GM19193 (cell line): ENCODE data around the gene C1orf50.

Source experiments
- POLR2A ChIP-seq: IDR thresholded peaks from 4 replicates; pipeline ENCODE4 v1.6.1; 2011; ENCODE audit not compliant: insufficient read depth, insufficient read length; ENCODE audit errors: extremely low read depth

C1orf50 gene

DNA sequence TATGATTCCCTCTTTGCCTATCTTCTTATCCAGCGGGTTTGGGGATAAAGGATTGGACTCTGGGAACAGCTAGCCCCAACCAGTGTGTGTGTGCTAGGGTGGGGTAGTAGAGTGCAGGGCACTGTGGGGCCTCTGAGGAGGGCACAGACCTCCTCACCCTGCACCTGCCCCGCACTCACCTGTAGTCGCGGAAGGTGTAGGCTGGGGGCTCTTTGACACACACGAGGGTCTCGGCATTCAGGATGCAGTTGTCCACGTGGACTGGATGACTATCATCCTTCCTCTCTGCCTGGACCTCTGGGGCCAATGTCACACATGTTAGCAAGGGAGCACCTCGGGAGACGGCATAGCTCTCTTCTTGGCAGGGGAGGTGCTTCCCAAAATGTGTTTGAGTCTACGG is 19.0 kb upstream of the C1orf50 start:
- TF ChIP-seq POLR2A = no peak

DNA sequence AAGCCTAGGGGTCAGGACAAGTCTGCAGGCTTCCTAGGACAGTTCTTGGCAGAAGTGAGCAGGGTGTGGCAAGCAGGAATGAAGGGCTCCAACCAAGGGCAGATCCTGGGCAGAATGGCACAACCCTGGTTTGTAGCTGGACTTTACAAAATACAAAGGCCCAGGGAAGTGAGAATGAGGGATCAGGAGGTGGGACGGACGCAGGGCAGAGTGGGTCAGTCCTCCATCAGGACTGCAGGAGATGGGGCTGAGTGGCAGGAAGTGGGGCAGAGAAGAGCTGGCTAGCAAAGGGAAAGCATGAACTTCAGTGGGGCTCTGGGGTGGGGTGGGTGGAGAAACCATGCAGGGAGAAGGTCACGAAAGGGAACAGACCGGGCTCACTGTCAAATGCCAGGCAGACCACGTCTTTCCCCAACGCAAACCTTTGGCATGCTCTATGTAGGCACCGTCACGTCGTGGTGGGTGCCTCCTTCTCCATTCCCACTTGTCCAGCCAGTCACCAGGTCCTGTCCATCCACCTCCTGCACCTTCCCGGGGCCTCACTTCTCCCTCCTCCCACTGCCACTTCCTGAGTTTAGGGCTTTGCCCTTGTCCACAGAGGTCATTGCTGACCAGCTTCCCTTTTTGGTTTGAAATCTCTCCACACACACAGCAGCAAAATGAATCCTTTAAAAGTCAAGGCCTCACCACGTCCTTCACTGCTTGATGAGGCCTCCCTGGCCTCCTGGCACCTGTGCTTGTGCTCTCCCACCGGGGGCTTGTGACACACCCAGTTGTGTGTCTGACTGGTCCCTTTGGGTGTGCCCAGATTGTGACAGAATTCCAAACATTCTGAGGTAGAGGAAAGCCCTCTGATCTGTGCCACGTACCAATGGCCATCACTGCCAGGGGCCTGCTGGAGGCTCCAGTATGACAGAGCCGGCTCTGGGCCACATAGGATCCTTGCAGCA is 18.3 kb upstream of the C1orf50 start:
- no peak for TF ChIP-seq POLR2A

DNA sequence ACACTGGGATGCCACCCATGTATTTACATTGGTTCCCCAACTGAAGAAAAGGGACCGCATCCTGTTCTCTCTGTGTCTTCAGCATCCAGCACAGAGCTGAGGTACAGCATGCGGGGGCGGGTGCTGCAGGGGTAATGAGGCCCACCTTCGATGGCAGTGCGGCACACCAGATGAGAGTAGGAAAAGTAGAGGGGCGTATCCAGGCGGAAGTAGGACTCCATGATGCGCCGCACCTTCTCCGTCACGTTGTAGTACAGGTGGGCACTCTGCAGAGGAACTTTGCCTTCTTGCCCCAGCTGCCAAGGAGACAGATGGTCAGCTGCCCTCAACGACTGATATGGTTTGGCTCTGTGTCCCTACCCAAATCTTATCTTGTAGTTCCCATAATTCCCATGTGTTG is 17.0 kb upstream of the C1orf50 start:
- TF ChIP-seq POLR2A = no peak

DNA sequence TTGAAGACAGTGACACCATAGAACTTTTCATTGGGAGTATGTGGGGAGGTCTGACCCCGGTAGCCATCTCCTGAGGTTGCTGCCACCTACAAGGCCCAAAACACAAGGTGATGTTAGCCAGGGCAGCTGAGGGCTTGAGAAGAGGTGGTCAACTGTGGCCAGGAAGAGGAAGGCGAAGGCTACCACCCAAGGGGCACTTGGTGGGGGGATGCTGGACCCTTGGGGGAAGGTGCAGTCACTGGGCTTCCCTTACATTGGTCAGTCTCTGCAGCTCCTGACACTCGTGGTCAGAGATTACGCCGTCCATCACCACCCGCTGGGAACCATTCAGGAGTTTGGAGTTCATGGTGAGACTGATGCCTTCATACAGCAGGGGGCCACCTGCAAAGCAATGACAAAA is 14.8 kb upstream of the C1orf50 start:
- no peak for TF ChIP-seq POLR2A

DNA sequence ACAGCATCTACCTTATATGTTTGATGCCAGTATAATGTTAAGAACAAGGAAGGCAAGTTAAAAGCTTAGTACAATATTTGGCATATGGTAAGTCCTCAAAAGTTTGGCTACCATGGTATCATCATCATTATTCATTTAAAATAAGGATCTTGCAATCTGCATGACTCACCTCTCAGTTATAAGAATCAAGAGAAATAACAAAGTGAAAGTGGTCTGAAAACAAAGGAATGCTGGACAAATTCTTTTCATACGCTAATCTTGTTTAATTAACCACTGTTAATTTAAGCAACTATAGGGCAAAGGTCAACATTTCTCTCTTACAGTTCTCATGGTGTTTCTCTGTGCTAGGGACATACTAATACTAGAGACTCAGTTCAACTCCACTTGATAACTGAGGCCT is 14.0 kb upstream of the C1orf50 start:
- TF ChIP-seq POLR2A = no peak

DNA sequence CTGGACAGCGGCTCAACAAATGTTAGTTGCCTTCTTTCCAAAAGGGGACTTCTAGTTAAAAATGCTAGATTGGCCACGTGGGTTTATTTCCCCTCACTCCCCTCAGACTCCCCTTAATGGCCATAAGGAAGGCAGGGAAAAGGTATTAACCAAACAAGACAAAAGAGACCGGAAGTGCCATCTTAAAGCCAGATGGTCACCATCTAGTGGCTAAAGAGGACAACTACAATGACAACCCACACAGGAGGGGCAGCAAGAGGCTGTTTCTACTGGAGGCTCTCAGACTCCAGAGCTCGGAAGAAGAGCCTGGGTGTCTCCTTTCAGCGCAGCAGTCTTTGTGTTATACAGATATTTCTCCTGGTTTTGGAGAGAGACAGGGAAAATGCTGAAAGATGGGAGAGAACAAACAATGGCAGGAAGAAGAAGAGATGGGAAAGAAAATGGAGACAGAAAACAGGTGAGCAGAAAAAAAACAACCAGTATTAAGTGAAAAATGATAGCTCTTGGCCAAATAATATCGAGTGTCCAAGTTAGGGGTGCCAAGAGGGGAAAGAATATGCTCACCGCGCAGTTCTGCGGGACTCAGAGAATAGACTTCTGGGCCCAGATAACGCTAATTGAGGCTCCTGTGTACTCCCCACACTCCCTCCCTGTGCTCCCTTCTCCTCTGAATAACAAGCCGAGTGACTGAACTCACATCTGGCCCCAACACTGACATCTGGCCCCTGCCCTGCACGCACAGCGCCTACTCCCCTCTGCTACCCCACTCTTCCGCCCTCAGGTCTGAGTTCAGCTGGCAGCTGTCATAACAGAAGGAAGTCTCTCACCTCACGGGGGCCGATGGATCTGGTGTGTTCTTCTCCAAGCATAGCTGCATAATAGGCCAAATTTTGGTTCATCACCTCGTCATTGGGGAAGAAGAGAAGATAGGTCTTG is 9.8 kb upstream of the C1orf50 start:
- no peak for TF ChIP-seq POLR2A

DNA sequence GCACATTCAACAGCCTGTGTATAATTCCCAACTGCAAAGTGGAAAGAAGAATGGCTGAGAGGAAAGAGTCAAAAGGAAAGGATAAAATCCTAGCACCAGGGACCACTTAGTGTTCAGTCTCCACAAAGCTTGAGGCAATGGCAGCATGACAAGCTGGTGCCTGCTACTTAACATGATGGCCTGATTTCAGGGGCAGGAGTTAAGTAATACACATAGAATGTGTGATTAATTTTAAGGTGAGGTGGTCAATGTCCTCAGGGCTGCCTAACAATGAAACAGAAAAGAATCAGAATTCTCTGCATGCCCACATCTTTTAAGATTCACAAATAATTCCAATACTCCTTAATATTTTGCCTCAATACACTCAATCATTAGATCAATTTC is 9.2 kb upstream of the C1orf50 start:
- no peak for TF ChIP-seq POLR2A

DNA sequence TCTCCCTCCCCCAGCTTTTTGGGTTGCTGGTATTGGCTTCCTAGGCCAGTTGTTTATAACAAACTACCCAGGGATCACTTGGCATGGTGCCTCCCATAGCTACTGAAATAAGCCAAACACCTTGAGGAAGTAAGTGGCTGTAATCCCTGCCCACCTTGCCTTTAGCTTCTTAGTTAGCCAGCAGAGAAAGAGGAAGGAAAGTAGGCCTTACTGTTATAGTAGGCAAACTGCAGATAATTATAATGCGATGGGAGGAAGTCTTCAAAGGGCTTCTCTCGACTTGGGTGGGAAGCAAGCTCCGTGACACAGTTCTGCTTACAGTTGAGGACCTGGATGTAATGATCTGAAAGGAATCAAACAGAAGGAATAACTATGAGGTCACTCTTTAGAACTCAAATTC is 8.4 kb upstream of the C1orf50 start:
- TF ChIP-seq POLR2A = no peak

DNA sequence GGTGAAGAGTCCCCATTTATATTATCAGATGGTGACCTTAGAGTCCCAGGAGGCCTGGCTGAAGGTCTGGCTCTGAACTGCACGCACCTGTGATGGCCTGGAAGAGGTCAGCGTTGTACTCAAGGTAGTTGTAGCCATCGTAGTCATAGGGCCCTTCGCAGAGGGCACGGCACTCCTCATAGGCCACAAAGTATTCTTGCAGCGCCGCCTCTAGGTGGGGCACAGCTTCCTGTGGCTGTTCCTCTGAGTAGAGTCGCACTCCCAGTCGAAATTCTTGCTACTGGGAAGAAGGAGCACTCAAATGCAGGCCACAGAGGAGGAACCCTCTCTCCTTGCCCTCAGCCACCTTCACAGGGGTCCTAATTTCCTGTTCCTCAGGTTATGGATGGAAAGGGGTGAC is 7.9 kb upstream of the C1orf50 start:
- no peak for TF ChIP-seq POLR2A

DNA sequence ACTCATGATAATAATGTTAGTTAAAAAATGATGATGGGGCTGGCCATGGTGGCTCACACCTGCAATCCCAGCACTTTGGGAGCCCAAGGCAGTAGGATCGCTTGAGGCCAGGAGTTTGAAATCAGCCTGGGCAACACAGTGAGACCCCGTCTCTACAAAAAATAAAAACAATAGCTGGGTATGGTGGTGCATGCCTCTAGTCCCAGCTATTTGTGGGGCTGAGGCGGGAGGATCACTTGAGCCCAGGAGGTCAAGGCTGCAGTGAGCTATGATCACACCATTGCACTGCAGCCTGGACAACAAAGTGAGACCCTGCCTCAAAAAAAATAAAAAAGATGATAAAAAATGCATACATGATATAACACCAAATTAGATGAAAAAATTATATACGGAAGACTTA is 5.5 kb upstream of the C1orf50 start:
- TF ChIP-seq POLR2A = no peak

DNA sequence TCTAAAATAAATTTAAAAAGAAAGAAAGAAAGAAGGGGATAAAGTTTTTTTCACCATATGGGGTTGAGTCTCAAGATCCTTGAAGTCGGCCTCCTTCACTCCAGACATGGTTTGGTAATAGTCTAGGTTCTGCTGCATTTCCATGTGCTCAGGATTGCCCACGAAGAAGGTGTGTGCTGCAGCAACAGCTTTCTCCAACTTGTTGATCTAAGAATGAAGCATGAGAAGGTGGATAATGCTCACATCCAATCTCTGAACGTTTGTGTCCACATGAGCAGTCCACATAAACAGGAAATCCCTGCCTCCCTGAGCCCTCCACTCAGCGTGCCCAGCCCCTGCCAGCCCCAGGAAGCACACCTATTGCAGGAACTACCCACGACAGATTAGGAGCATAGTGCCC is 4.8 kb upstream of the C1orf50 start:
- no peak for TF ChIP-seq POLR2A

DNA sequence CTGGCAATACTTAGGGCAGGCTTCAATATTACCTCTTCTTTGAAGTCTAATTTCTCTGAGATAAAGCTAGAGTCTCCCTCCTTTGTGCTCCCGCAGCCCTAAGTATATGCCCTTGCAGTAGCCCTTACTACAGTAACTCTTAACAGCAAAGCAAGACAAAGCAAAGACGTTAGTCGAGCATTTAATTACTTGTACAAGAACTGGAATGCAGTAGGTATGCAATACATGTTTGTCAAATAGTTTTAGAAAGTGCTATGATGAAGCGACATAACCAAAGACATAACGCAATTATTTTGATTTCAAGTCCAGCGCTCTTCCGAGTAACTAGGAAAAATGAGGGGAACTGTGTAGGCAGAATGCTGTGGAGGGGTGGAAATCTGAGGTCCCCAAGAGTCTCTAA is 1.8 kb upstream of the C1orf50 start:
- TF ChIP-seq POLR2A = no peak

DNA sequence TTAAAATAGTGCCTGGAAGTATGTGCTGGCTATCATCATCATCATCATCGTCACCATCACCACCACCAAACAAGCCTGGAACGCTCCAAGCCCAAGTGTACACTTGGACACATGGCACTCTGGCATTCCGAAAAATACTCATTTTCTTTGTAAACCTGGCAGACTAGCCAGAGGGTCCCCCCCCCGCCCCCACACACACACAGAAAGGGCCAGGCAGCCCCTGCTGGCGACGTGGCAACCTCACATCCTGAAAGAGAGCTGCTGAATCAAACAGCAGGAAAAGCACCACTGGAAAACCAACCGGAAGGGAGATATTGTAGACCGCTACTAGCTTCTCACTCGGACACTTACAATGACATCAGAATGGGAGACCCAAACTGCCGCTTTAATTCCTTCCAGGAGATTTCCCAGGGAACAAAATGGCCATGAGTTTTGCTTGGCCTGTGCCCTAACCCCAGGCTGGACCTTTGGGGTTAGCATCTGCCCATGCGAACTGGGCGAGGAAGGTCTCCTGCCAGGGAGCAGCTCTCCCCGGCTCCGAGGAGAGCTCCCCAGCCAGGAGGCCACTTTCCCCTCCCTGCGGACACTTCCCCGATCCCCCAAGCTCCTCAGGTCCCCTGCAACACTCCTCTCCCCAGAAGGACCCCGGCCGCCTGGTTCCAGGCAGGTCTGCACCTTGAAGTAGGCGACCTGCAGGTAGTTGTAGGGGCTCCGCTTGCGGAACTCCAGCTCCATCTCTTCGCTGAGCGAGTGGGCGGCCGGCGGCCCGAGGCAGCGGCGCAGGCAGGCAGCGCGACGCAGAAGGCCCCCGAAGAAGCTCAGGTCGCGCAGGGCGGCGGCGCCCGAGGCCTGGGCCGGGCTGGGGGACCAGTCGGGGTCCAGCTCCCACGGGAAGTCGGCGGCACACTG is 963 bp upstream of the C1orf50 start:
- TF ChIP-seq POLR2A = no peak

DNA sequence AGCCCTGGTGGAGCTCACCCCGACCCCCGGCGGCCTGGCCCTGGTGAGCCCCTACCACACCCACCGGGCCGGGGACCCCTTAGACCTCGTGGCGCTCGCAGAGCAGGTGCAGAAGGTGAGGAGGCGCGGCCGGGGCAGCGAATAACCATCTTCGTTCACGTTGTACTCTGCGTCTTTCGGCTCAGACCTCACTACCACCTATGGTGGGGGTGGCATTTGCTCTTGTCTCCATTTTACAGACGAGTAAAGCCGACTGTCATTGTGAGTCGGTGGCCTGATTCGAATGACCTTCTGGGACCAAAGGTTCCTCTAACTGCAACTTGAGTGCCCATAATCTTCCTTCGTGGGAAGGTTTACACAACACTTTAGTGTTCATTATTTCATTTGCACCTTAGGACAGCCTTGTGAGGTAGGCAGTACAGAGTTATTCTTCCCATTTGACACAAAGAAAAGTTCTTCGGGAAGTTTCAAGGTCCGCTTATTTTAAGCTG is 506 bp downstream of the C1orf50 start:
- no peak for TF ChIP-seq POLR2A
